H1 (cell line): ENCODE measurements around the gene TLE3. TPM values are rescaled to one million over a fixed set of nuclear protein-coding genes. Genes with fewer than 3 reads are reported as not detected.

Experiments used
- CTCF ChIA-PET: fragments of 300-600 bp; sonication (Branson Sonifier 250); formaldehyde crosslinking; loops from one replicate; lab custom pipeline; 2021; ENCODE audit not compliant: partially characterized antibody; lab: Charles Lee
- POLR2A ChIA-PET: fragments of 300-600 bp; sonication (Branson Sonifier 250); formaldehyde crosslinking; loops from one replicate; lab custom pipeline; 2021; ENCODE audit warnings: inconsistent platforms; ENCODE audit not compliant: partially characterized antibody; lab: Charles Lee
- DNase-seq, 2 experiments: peaks; one replicate each; pipeline versions ENCODE4 v3.0.0 to v3.0.0-alpha.2; 2010 to 2022; ENCODE audit warnings: low spot score in 2 of 2, low read depth in 1 of 2, mixed read lengths in 1 of 2
- FAIRE-seq: peaks from 2 replicates; lab custom pipeline; 2011; peaks lifted over from hg19 to GRCh38; lab: Jason Lieb, UNC
- H2AFZ ChIP-seq: 2 replicates; pipeline ENCODE4 v1.8.1; 2012; ENCODE audit warnings: low read length, inconsistent platforms
- H2AK5ac ChIP-seq: 2 replicates; pipeline ENCODE4 v1.6.1; 2013; ENCODE audit warnings: low read depth, low read length
- H2BK120ac ChIP-seq: replicated peaks from 2 replicates; pipeline ENCODE3; 2013; ENCODE audit warnings: low read depth, low read length, inconsistent platforms
- H2BK12ac ChIP-seq: 2 replicates; pipeline ENCODE4 v1.6.1; 2013; ENCODE audit warnings: low read depth, low read length
- H2BK15ac ChIP-seq: 2 replicates; pipeline ENCODE4 v1.6.1; 2013; ENCODE audit warnings: low read length
- H2BK20ac ChIP-seq: 2 replicates; pipeline ENCODE4 v1.6.1; 2013; ENCODE audit warnings: low read length
- H2BK5ac ChIP-seq: 2 replicates; pipeline ENCODE4 v1.6.1; 2013; ENCODE audit warnings: low read depth, low read length
- H3K14ac ChIP-seq: 2 replicates; pipeline ENCODE4 v1.6.1; 2013; ENCODE audit warnings: inconsistent platforms; ENCODE audit not compliant: insufficient read length
- H3K18ac ChIP-seq: 2 replicates; pipeline ENCODE4 v1.6.1; 2013; ENCODE audit warnings: low read length; ENCODE audit errors: extremely low read depth
- H3K23ac ChIP-seq: 2 replicates; pipeline ENCODE4 v1.6.1; 2013; ENCODE audit warnings: inconsistent platforms; ENCODE audit not compliant: insufficient read length
- H3K23me2 ChIP-seq: 2 replicates; pipeline ENCODE4 v1.6.1; 2013; ENCODE audit warnings: low read depth, low read length
- H3K27ac ChIP-seq: 2 replicates; pipeline ENCODE4 v1.6.1; 2011; ENCODE audit warnings: low read depth, low read length, inconsistent platforms
- H3K27me3 ChIP-seq, 4 experiments: replicated peaks in 1 of 4; 1 replicate in 1 of 4; 2 replicates in 3 of 4; pipeline versions ENCODE4 v1.6.1 to v1.8.1; 2011 to 2013; ENCODE audit warnings: low read length in 3 of 4, mild to moderate bottlenecking in 3 of 4, inconsistent platforms in 2 of 4, mixed read lengths in 2 of 4, moderate library complexity in 1 of 4; ENCODE audit not compliant: control insufficient read depth in 3 of 4, insufficient read depth in 3 of 4; ENCODE audit errors: extremely low read depth in 1 of 4
- H3K36me3 ChIP-seq, 4 experiments: 2 replicates each; pipeline versions ENCODE4 v1.6.1 to v1.8.1; 2011 to 2013; ENCODE audit warnings: mild to moderate bottlenecking in 4 of 4, low read length in 3 of 4, moderate library complexity in 2 of 4, control low read depth in 1 of 4, inconsistent platforms in 1 of 4; ENCODE audit not compliant: insufficient read depth in 4 of 4, control insufficient read depth in 2 of 4
- H3K4ac ChIP-seq: replicated peaks from 2 replicates; pipeline ENCODE3; 2013; ENCODE audit warnings: low read length, low read depth, mixed read lengths, inconsistent platforms; ENCODE audit not compliant: insufficient read length
- H3K4me1 ChIP-seq, 4 experiments: replicated peaks in 1 of 4; 1 replicate in 1 of 4; 2 replicates in 3 of 4; pipeline versions ENCODE4 v1.6.1 to v1.8.1; 2011 to 2013; ENCODE audit warnings: low read length in 3 of 4, inconsistent platforms in 2 of 4, mixed read lengths in 1 of 4; ENCODE audit not compliant: insufficient read depth in 4 of 4, control insufficient read depth in 3 of 4
- H3K4me2 ChIP-seq, 2 experiments: 2 replicates each; pipeline versions ENCODE4 v1.6.1 to v1.8.1; 2011 to 2013; ENCODE audit warnings: low read depth in 2 of 2, low read length in 2 of 2, control low read depth in 1 of 2, inconsistent platforms in 1 of 2, mild to moderate bottlenecking in 1 of 2; ENCODE audit not compliant: insufficient read depth in 1 of 2
- H3K4me3 ChIP-seq, 4 experiments: fragments of 200-600, 300-600 bp in 1 of 4; sonication (generic), shearing (Covaris generic), sonication (Bioruptor Twin) in 1 of 4; 2 replicates each; pipeline versions ENCODE4 v1.5.1 to v1.8.1; 2011 to 2016; ENCODE audit warnings: low read length in 4 of 4, low read depth in 3 of 4, control low read depth in 2 of 4, inconsistent platforms in 2 of 4, mild to moderate bottlenecking in 2 of 4, mixed read lengths in 1 of 4, moderate library complexity in 1 of 4; ENCODE audit not compliant: insufficient read depth in 2 of 4; ENCODE audit errors: extremely low read depth in 1 of 4
- H3K56ac ChIP-seq: replicated peaks from 2 replicates; pipeline ENCODE3; 2013; ENCODE audit warnings: low read depth, mild to moderate bottlenecking, mixed read lengths, low read length, inconsistent platforms; ENCODE audit not compliant: insufficient read length
- H3K79me1 ChIP-seq: 2 replicates; pipeline ENCODE4 v1.6.1; 2013; ENCODE audit warnings: low read depth, low read length, control low read depth
- H3K79me2 ChIP-seq, 2 experiments: 2 replicates each; pipeline versions ENCODE4 v1.6.1 to v1.8.1; 2012 to 2013; ENCODE audit warnings: low read length in 2 of 2, mild to moderate bottlenecking in 2 of 2, inconsistent platforms in 1 of 2; ENCODE audit not compliant: insufficient read depth in 2 of 2, control insufficient read depth in 1 of 2
- H3K9ac ChIP-seq, 4 experiments: replicated peaks in 1 of 4; 1 replicate in 1 of 4; 2 replicates in 3 of 4; pipeline versions ENCODE4 v1.6.1 to v1.8.1; 2011 to 2013; ENCODE audit warnings: low read depth in 3 of 4, low read length in 3 of 4, control low read depth in 2 of 4, mild to moderate bottlenecking in 2 of 4, moderate library complexity in 2 of 4, inconsistent platforms in 1 of 4; ENCODE audit errors: extremely low read depth in 1 of 4
- H3K9me3 ChIP-seq, 2 experiments: 2 replicates each; pipeline versions ENCODE4 v1.6.1 to v1.8.1; 2012 to 2013; ENCODE audit warnings: mild to moderate bottlenecking in 2 of 2, moderate library complexity in 2 of 2, control low read depth in 1 of 2, inconsistent platforms in 1 of 2, low read depth in 1 of 2, low read length in 1 of 2, mixed read lengths in 1 of 2; ENCODE audit not compliant: insufficient read depth in 2 of 2
- H4K20me1 ChIP-seq, 2 experiments: replicated peaks in 1 of 2; 2 replicates each; pipeline versions ENCODE3 to v1.8.1; 2011 to 2013; ENCODE audit warnings: inconsistent platforms in 2 of 2, low read length in 2 of 2, mild to moderate bottlenecking in 1 of 2; ENCODE audit not compliant: insufficient read depth in 2 of 2, control insufficient read depth in 1 of 2
- H4K5ac ChIP-seq: 2 replicates; pipeline ENCODE4 v1.6.1; 2013; ENCODE audit warnings: low read length, low read depth, mixed read lengths, inconsistent platforms; ENCODE audit not compliant: insufficient read length
- H4K8ac ChIP-seq: 2 replicates; pipeline ENCODE4 v1.8.0; 2013; ENCODE audit warnings: mild to moderate bottlenecking, moderate library complexity, low read length, inconsistent platforms; ENCODE audit not compliant: insufficient read depth; ENCODE audit errors: extremely low read depth
- H4K91ac ChIP-seq: replicated peaks from 2 replicates; pipeline ENCODE3; 2013; ENCODE audit warnings: low read length, mixed read lengths, inconsistent platforms; ENCODE audit not compliant: insufficient read length
- BACH1 ChIP-seq: IDR thresholded peaks from 2 replicates; pipeline ENCODE4 v1.6.1; 2012; ENCODE audit warnings: low read length, improper control_type of control experiment
- CBX8 ChIP-seq: fragments of 300-800, 300-1000 bp; sonication (generic); IDR thresholded peaks from 2 replicates; pipeline ENCODE4 v1.7.1; 2016; ENCODE audit warnings: low read depth, low read length, borderline replicate concordance
- CEBPB ChIP-seq: IDR thresholded peaks from 2 replicates; pipeline ENCODE4 v1.6.1; 2012; ENCODE audit warnings: low read depth, low read length
- CHD2 ChIP-seq: IDR thresholded peaks from 2 replicates; pipeline ENCODE4 v1.6.1; 2012; ENCODE audit warnings: low read length, improper control_type of control experiment
- POLR2AphosphoS5 ChIP-seq: IDR thresholded peaks from 2 replicates; pipeline ENCODE4 v1.6.1; 2011; ENCODE audit warnings: low read depth, low read length
- TAF7 ChIP-seq: optimal IDR thresholded peaks from 2 replicates; pipeline ENCODE3; 2011; ENCODE audit warnings: low read depth, mild to moderate bottlenecking, inconsistent platforms, low read length, moderate library complexity, borderline replicate concordance
- YY1 ChIP-seq: IDR thresholded peaks from 2 replicates; pipeline ENCODE4 v1.6.1; 2011; ENCODE audit warnings: low read depth, mild to moderate bottlenecking, low read length
- WGBS, 2 experiments: shearing (Covaris generic) in 1 of 2; methylation state at CpG; one replicate each; pipeline versions ENCODE4 v1.1.6 to v1.1.7; 2013 to 2015; ENCODE audit warnings: low lambda C conversion rate in 2 of 2, mixed read lengths in 2 of 2, inconsistent platforms in 1 of 2, low coverage in 1 of 2, missing lambda C conversion rate in 1 of 2; ENCODE audit not compliant: insufficient replicate concordance in 2 of 2, insufficient coverage in 1 of 2, insufficient read length in 1 of 2; ENCODE audit errors: extremely low coverage in 1 of 2, missing lambda C conversion rate in 1 of 2; 5-methylcytosine and 5-hydroxymethylcytosine counted together
- polyA plus RNA-seq, 7 experiments: library from polyadenylated mRNA; depleted of rRNA in 3 of 7; stranded (reverse) in 5 of 7; unstranded in 2 of 7; fragments of >200 nt in 5 of 7; fragments of 200-250 nt in 2 of 7; gene quantifications; 1 replicate in 5 of 7; 2 replicates in 1 of 7; 4 replicates in 1 of 7; pipeline versions ENCODE4 v1.2.1 to v1.2.3, GENCODE V29; 2011 to 2013; ENCODE audit warnings: missing spikeins in 2 of 7, mixed read lengths in 2 of 7
- total RNA-seq: library from RNA; stranded (reverse); fragmentation: NEBNext Ultra II Directional; extraction: Animal tissue kit (Norgen Biotek cat#: 25700); gene quantifications from 2 replicates; pipeline ENCODE4 v1.2.1, GENCODE V29; 2021

TLE3 gene
- total and polyA plus RNA-seq, 2 of the 8 experiments (the other 6 are each of a cell fraction or from before 2014, with no cell fraction given) = 25.1 to 61.2 TPM

DNA sequence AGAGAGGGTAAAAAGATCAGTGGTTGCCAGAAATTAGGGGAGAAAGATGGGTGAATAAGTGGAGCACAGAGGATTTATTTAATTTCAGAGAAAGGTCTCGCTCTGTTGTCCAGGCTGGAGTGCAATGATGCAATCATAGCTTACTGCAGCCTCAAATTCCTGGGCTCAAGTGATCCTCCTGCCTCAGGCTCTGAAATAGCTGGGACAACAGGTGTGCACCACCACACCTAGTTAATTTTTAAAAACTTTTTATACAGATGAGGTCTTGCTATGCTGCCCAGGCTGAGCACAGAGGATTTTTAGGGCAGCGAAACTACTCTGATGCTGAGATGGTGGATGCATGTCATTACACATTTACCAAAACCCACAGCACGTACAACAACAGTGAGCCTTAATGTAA is 20.9 kb upstream of the TLE3 start:
- H4K5ac ChIP-seq = no peak overlapping the region
- H3K56ac ChIP-seq = no peak overlapping the region
- H2AFZ ChIP-seq = no peak overlapping the region
- FAIRE-seq = no peak
- no peaks in the 10 kb centered on the region; the same call in 1 of the 2 replicates for H3K23me2 ChIP-seq
- no peaks in the 10 kb centered on the region for H3K79me1 ChIP-seq
- no peak for DNase-seq
- H3K23ac ChIP-seq = no peak overlapping the region
- H3K4ac ChIP-seq = no peak overlapping the region
- 85% methylated on average over 3 of the region's 3 CpGs; no CpG with 5 or more reads in 1 of the 2 experiments for WGBS, 2 experiments
- H3K4me1 ChIP-seq = no peaks in the 10 kb centered on the region
- H3K79me2 ChIP-seq = no peaks in the 10 kb centered on the region
- ChIA-PET CTCF (interaction anchor here (1.1 kb wide), 1 partner anchor 15 kb away, joined by 3 read pairs; no protein-coding TSS in a partner anchor), POLR2A (no interaction called here)
- H4K20me1 ChIP-seq = no peaks in the 10 kb centered on the region
- no peak overlapping the region for H3K4me3 ChIP-seq
- no peak overlapping the region for H3K14ac ChIP-seq
- no peak overlapping the region for H3K4me2 ChIP-seq
- no peak overlapping the region for H4K91ac ChIP-seq
- no peak overlapping the region for H3K27ac ChIP-seq
- H3K9me3 ChIP-seq = no peaks in the 10 kb centered on the region
- no peak overlapping the region for H2BK120ac ChIP-seq
- no peak overlapping the region for H2BK5ac ChIP-seq
- no peaks in the 10 kb centered on the region for H3K36me3 ChIP-seq
- H4K8ac ChIP-seq = no peak overlapping the region
- H3K27me3 ChIP-seq = no peaks in the 10 kb centered on the region
- no peak overlapping the region for H2BK20ac ChIP-seq
- H2BK12ac ChIP-seq = no peak overlapping the region
- no peak overlapping the region for H2AK5ac ChIP-seq
- no peak overlapping the region for H3K18ac ChIP-seq
- no peak overlapping the region for H3K9ac ChIP-seq
- TF ChIP-seq CHD2 (no peak), BACH1 (no peak), TAF7 (no peak), YY1 (no peak), CEBPB (no peak), CBX8 (no peak), POLR2AphosphoS5 (no peak)
- no peak overlapping the region for H2BK15ac ChIP-seq
